ENCODE results near the gene ZG16B.

The ZG16B gene

DNA sequence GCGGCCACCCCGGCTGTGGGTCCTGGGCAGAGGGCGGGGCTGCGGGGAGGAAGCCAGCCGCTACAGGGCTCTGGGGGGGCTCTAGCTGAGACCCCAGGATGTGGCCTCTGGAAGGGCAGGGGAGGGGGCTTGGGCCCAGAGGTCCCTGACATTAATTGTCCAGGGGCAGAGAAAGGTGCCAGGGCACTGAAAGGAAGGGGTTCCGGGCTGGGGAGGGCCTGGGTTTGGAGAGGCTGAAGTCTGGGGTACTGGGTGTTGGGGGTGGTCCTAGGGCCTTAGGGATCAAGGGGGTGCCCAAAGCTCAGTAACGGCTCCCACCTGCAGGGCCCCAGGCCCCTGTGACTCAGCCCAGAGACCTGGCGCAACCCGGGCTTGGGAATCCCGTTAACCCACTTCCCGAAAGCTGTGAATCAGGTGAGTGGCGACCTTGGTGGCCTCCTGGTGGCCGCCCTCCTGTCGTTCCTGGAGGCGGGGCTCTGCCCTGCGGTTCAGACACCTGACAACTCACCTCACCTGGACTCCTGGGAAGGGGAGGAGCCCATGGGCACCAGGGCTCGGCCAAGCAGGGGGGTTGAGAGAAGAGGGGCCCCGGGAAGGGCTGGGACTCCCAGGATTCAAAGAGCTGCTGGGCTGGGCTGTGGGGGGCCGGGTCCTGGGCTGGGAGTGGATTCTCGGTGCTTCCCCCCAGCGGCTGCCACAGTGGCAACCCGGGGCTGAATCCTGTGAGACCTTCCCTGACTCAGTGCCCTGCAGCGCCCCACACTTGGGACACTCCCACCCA, 28.3 kb downstream of the ZG16B start:
- DNase-seq (ENCODE audit: insufficient read length, low spot score) (peak; percentile 13), FAIRE-seq (no peak)
- TF ChIP-seq, protein P1, sequence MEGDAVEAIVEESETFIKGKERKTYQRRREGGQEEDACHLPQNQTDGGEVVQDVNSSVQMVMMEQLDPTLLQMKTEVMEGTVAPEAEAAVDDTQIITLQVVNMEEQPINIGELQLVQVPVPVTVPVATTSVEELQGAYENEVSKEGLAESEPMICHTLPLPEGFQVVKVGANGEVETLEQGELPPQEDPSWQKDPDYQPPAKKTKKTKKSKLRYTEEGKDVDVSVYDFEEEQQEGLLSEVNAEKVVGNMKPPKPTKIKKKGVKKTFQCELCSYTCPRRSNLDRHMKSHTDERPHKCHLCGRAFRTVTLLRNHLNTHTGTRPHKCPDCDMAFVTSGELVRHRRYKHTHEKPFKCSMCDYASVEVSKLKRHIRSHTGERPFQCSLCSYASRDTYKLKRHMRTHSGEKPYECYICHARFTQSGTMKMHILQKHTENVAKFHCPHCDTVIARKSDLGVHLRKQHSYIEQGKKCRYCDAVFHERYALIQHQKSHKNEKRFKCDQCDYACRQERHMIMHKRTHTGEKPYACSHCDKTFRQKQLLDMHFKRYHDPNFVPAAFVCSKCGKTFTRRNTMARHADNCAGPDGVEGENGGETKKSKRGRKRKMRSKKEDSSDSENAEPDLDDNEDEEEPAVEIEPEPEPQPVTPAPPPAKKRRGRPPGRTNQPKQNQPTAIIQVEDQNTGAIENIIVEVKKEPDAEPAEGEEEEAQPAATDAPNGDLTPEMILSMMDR (IDR thresholded peaks at IDR 0.05; ENCODE audit: insufficient read depth, missing control alignments), result no peak

- DNase-seq (ENCODE audit: insufficient read length, low spot score) (no peak), FAIRE-seq (no peak)
- TF ChIP-seq, protein P1 (IDR thresholded peaks at IDR 0.05; ENCODE audit: insufficient read depth, missing control alignments), result no peak
Measured at GRCh38 chr16:2859686-2860265, 29.7 kb downstream of the ZG16B start.

DNA sequence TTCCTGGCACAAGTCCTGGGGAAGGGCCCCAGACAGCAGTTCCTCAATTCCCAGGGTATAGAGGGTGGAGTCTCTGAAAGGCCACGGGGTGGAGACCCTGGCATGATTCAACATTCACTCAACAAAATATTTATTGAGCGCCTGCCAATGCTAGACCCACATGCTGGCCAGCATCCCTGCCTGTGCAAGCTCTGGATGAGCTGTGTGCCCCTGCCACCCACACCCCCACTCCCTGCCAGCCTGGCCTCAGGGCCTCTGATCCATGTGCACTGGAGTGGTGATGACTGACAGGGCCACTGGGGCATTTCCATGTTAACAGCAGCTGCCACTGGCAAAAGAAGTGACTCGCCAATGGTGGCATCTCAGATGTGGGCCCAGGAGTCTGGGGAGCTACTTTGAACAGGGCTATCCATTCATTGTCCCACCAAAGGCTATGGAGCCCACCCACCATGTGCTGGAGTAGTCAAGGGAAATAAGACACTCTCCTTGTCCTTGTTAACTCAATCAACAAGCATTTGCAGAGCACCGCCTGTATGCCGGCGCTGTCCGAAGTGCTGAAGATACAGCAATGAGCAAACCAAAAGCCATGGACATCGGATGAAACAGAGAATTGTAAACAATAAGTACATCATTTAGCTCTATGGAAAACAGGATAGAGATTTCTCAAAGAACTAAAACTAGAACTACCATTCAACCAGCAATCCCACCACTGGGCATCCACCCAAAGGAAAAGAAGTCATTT, 30.9 kb downstream of the ZG16B start:
- FAIRE-seq (no peak), DNase-seq (ENCODE audit: insufficient read length, low spot score) (no peak)
- TF ChIP-seq, protein P1 (IDR thresholded peaks at IDR 0.05; ENCODE audit: insufficient read depth, missing control alignments), result no peak

DNA sequence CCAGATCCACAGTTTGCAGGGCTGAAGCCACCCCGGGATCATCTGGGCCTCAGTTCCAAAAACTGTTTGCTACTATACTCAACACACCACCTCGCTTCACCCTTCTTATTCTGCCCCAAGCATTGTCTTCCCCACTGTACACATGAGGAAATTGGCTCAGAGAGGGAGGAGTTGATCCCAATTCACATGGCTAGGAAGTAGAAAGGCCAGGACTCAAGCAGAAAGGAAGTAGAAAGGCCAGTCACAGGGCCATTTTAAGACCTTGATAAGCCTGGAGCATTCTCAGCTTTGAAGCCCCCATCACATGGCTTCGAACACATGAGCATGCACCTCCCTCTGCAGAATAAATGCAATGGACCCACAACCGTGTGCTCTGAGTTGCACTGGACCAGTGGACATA, 35.5 kb downstream of the ZG16B start:
- DNase-seq (ENCODE audit: insufficient read length, low spot score) (no peak), FAIRE-seq (no peak)
- TF ChIP-seq, protein P1 (IDR thresholded peaks at IDR 0.05; ENCODE audit: insufficient read depth, missing control alignments), result no peak

DNA sequence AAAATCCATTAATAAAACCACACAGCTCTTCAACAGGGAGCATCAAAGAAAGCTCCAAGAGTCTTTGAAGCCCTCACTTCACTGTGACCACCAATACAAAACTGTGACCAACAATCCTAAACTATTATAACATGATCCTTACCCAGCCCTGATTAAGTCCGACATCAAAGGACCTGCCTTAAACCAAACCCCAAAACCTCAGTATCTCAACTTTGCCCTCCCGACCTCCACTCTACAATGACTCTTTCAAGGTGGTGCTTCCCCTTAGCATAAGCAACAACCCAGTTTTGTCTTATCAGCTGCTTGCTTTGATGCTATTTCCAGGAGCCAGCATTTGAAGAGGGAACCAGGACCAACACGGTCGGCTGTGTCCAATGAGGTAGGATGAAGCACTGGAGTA, 36.3 kb downstream of the ZG16B start:
- no peak for FAIRE-seq
- no peak for DNase-seq (ENCODE audit: insufficient read length, low spot score)
- TF ChIP-seq, protein P1 (IDR thresholded peaks at IDR 0.05; ENCODE audit: insufficient read depth, missing control alignments), result no peak

DNA sequence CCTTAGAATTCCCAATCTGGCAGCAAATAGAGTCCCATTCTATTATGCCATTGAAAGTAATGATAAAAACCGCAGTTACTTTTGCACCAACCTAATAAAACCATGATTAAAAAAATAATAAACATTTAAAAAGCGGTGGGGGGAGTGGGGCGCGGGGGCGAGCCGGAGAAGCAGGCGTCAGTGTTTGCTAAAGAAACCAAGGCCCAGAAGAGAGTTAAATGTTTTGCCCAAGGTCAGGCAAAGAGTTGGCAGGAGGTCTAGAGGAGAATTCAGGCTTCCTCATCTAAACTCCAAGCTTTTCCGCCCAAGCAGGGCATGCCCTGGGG, 37.5 kb downstream of the ZG16B start:
- no peak for FAIRE-seq
- TF ChIP-seq, protein P1 (IDR thresholded peaks at IDR 0.05; ENCODE audit: insufficient read depth, missing control alignments), result no peak
- no peak for DNase-seq (ENCODE audit: insufficient read length, low spot score)
